WI38 (cell line): ENCODE measurements around the gene CUL9.

Experiments used
- H3K4me3 ChIP-seq: 2 replicates; pipeline ENCODE4 v1.5.1; 2011; ENCODE audit warnings: low read depth, mild to moderate bottlenecking, control low read depth, low read length
- CTCF ChIP-seq: IDR thresholded peaks from 2 replicates; pipeline ENCODE4 v1.5.1; 2012; ENCODE audit warnings: low read depth, mild to moderate bottlenecking, control low read depth, low read length

CUL9 gene

GRCh38 chr6:43146261-43146660 lies 35.7 kb upstream of the CUL9 start:
- H3K4me3 ChIP-seq = no peak overlapping the region
- no peak for TF ChIP-seq CTCF

GRCh38 chr6:43146709-43147688 lies 35.0 kb upstream of the CUL9 start:
- TF ChIP-seq CTCF = no peak
- no peak overlapping the region for H3K4me3 ChIP-seq

GRCh38 chr6:43147691-43148477 lies 34.1 kb upstream of the CUL9 start:
- H3K4me3 ChIP-seq = no peak overlapping the region
- no peak for TF ChIP-seq CTCF

GRCh38 chr6:43149265-43149664 lies 32.7 kb upstream of the CUL9 start:
- no peak for TF ChIP-seq CTCF
- no peak overlapping the region for H3K4me3 ChIP-seq

GRCh38 chr6:43150051-43150751 lies 31.8 kb upstream of the CUL9 start:
- H3K4me3 ChIP-seq = no peak overlapping the region
- no peak for TF ChIP-seq CTCF

GRCh38 chr6:43159599-43159998 lies 22.4 kb upstream of the CUL9 start:
- TF ChIP-seq CTCF = no peak
- no peak overlapping the region for H3K4me3 ChIP-seq
